HG03066 (cell line): ENCODE measurements around the gene MYO10.
"Not testable (repeated sequence)": the region's sequence is repeated elsewhere in the genome, so short reads cannot be mapped to it uniquely, and the experiment has no call there.

Experiments
- ATAC-seq: cut with Tn5 transposase; IDR thresholded peaks from one replicate; pipeline ENCODE4 v1.9.1; 2021; ENCODE audit warnings: low read depth; ENCODE audit not compliant: unreplicated experiment

The MYO10 gene

GRCh38 chr5:16659536-16659935 is 276.6 kb downstream of the MYO10 start:
- no peak for ATAC-seq

GRCh38 chr5:16656561-16657191 is 279.4 kb downstream of the MYO10 start:
- ATAC-seq: no peak

- ATAC-seq: no peak
Measured at GRCh38 chr5:16654647-16655334, 281.3 kb downstream of the MYO10 start.

GRCh38 chr5:16648739-16649138 is 287.3 kb downstream of the MYO10 start:
- not testable (repeated sequence) for ATAC-seq

- no peak for ATAC-seq
Measured at GRCh38 chr5:16644301-16644889, 291.7 kb downstream of the MYO10 start.

GRCh38 chr5:16642867-16643266 is 293.2 kb downstream of the MYO10 start:
- no peak for ATAC-seq

GRCh38 chr5:16639206-16639605 is 296.9 kb downstream of the MYO10 start:
- ATAC-seq: no peak

- ATAC-seq: no peak
Measured at GRCh38 chr5:16628376-16628775, 307.7 kb downstream of the MYO10 start.

- peak; percentile 72 for ATAC-seq
Measured at GRCh38 chr5:16626696-16627264, 309.3 kb downstream of the MYO10 start.

- ATAC-seq: no peak
Measured at GRCh38 chr5:16625096-16625495, 311.0 kb downstream of the MYO10 start.

GRCh38 chr5:16619136-16619535 is 317.0 kb downstream of the MYO10 start:
- ATAC-seq: no peak

- ATAC-seq: no peak
Measured at GRCh38 chr5:16618138-16618897, 317.8 kb downstream of the MYO10 start.

- no peak for ATAC-seq
Measured at GRCh38 chr5:16617274-16617968, 318.7 kb downstream of the MYO10 start.

GRCh38 chr5:16616536-16617273 is 319.4 kb downstream of the MYO10 start, which contains the start of gene RETREG1:
TSS of gene RETREG1 (minus strand) at chr5:16616997. CDS start at chr5:16616971, 26 bp downstream.
- peak; percentile 51 for ATAC-seq

- ATAC-seq: no peak
Measured at GRCh38 chr5:16615741-16616535, 320.1 kb downstream of the MYO10 start.

- ATAC-seq: no peak
Measured at GRCh38 chr5:16612007-16612406, 324.1 kb downstream of the MYO10 start.
